Stimulated activated CD4-positive, alpha-beta T cell treated with anti-CD3 and anti-CD28 coated beads, Interleukin-1b, Interleukin-23, amount 100 ng/mL, for 4 hours (primary cell): ENCODE results near the gene ENAH.
"Not testable (repeated sequence)": the region's sequence is repeated elsewhere in the genome, so short reads cannot be mapped to it uniquely, and the experiment has no call there.

Experiments
- DNase-seq, 2 donors: peaks; one replicate each; pipeline ENCODE4 v3.0.0-alpha.2; 2020; ENCODE audit warnings: low read depth in 2 of 2

The ENAH gene

DNA sequence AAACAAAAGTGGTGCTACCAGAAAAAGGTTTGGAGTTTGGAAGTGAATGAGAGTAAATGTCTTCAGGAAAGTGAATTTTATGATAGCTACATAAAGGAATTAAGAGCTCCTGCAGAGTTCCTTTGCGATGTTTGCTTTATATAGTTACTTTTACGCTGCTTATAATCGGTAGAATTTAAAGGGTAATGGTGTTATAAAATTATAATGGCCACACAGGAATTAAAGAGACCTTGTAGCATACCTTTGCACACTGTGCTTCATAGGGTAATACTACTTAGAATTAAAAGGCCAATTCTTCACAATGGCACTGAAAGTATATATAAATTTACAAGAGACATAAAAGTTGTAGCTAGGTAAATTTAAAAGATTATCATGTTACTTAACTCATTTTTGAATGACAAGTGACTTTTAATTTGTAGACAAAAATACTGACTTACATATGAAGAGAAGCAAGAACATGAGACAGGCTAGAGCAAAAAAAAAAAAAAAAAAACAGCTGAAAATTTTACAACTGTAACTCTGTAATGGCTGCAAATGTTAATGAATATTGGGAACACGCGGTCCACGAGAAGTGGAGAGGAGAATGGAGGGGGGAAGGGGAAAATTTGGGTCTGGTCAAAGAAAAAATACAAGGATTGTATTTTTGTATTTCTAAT lies 159.2 kb downstream of the ENAH start:
- no peak for DNase-seq

DNA sequence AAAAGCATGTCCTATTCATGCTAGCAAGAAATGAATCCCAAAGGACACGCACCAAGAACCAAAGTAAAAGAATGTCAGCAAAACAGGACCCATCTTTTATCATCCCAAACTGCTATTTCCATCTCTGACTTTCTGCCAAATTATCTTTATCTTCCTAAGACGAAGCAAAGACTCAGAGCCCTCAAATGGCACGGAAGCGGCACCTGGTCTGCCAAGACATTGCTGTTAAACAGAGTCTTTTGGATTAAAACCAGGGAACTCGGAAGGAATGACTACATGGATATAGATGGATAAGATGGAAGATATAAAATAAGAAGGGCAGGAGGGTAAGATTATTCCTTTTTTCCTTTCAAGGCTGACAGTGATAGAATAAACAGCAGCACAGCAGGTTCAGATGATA lies 164.2 kb downstream of the ENAH start:
- no peak for DNase-seq

DNA sequence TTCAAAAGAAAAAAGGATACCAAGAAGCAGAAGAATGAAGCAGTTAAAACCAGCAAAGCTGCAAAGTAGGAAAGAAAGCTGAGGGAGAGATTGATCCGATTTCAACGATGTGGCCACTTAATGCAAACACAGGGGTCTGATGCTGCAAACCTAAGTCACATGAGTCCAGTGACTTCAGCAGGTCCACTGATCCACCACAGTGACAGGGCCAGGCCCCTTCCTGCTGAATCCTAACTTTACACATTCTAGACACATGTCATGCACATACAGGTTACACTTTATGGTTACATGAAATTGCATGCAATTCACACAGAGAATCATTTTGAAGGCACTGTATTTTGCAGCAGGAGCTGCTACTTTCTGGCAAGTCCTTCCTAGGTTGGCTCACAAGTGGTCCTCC lies 166.1 kb downstream of the ENAH start:
- no peak for DNase-seq

DNA sequence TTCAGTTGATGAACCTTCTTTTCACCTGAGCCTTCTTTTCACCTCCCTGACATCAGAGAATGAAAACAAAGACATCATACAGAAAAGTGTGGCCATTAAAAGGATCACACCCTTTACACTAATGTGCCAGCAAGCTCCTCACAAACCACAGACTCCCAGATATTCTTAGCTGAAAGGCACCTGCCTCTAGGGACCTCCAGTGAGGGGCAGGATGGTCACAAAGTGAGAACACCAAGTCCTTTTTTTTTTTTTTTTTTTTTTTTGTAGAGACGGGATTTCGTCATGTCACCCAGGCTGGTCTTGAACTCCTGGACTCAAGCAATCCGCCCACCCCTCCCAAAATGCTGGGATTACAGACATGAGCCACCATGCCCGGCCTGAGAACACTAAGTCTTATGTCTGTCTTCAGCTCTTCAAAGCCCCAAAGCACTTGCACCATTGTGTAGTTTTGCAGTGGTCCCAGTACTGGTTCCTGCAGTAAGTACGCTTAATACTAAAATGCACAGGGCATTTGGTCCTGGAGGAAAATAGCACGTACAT lies 166.9 kb downstream of the ENAH start:
- DNase-seq: no peak

DNA sequence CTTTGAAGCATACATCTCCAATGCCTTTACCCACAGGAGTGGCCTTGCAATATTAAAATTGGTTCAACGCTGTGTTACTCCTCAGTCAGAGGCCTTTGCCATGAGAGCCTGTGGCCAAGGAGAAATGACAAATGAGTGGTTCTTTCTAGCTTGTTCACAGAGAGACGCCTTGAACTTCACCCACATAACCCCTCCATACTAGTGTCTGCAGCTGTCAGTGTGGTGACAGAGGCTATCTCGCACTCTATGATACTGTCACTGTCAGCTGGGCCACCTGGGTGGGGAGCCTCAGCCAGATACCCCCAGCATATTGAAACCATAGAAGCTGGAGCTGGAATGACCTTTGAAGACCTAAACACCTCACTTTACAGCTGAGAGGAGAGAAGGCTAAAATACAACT lies 167.7 kb downstream of the ENAH start:
- no peak for DNase-seq

DNA sequence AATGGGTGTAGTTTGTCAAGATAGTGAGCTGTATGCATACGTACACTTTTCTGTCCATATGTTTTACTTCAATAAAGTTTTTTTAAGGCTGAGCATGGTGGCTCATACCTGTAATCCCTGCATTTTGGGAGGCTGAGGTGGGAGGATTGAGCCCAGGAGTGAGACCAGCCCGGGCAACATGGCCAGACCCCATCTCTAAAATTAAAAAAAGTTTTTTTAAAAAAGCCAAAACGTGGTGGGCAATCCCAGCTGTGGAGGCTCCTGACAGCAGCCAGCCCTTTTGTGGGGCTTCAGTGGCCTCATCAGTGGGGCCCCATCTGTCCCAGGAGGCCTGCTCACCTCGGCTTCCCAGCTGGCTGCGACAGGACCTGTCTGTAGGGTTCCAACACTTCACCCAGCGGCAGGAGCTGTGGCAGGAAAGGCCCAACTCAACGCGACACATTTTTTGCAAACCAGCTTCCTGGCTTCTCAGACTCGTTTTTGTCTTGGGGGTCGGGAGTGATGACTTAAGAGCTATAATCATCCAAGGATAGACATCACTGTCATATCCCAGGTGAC lies 168.2 kb downstream of the ENAH start:
- DNase-seq: no peak

DNA sequence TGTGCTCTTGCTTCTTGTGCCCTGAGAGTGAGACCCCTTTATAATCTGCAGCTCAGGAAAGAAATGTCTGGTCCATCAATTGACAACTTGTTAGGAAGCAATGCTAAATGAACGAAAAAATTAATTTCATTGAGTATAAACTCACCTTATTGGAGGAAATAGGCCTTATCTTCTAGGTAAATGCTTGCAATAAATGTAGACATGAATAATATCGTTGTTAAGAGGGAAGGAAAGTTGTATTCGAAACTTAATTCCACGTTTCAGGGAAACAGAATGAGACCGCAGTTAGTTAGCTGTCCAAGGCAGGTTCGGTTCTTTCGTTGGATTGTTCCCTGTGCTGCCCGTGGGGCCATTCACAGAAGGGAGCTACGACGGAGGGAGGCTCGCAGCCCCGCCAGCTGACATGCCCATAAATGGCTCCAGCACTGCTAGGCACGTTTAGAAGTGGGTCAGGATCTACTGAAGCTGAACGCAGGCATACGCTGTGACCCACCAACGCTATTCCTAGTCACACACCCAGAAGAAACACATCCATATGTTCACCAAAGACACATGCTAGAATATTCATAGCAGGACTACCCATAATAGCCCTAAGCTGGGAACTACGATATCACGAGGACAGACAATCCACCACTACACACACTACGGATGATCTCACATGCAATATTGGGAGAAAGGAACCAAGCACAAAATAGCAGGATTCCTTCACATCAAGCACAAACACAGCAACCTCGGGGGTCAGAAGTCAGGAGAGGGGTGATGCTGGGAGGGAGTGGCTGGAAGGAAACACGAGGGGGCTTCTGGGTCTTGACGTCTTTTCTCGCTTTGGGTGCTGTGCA lies 168.9 kb downstream of the ENAH start:
- no peak for DNase-seq

DNA sequence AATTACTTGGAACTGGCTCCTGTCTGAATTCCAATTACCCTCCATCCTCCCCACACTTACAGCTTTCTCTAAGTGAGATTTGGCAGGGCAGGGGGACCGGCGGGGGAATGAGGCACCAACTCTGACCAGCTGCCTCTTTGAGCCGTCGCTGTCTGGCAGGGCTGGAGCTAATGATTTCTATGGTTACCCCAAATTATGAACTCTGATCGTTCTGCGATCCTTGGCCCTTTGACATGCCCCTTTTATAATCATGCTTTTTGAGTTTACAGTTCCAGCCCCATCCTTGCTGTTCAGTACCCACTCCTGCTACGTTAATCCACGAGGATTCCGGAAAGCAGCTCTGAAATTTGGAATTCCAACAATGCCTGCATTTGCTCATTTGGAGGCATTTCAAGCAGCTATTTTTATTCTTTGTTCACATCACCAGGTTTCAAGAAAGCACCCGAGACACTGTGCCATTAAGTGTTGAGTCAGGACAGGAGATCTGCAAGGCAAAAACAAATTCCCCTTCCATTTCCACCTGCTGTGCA lies 170.4 kb downstream of the ENAH start:
- no peak for DNase-seq

DNA sequence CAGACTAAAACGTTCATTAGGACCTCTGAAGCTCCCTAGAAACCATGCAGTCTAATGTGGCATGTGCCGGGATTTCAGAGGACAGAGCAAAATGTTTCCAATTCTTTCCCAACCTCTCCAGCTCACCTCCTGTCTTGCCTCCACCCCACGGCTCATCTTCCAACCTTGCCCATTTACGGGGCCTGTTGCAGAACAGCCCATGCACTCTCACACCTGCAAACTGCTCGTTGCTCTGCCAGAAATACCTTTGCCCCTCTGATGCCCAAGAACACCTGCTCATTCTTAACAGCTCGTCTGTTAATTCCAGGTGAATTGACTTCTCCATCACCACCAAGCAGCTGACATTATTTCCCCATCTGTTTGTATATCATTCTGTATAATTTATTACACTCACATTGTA lies 171.2 kb downstream of the ENAH start:
- no peak for DNase-seq

DNA sequence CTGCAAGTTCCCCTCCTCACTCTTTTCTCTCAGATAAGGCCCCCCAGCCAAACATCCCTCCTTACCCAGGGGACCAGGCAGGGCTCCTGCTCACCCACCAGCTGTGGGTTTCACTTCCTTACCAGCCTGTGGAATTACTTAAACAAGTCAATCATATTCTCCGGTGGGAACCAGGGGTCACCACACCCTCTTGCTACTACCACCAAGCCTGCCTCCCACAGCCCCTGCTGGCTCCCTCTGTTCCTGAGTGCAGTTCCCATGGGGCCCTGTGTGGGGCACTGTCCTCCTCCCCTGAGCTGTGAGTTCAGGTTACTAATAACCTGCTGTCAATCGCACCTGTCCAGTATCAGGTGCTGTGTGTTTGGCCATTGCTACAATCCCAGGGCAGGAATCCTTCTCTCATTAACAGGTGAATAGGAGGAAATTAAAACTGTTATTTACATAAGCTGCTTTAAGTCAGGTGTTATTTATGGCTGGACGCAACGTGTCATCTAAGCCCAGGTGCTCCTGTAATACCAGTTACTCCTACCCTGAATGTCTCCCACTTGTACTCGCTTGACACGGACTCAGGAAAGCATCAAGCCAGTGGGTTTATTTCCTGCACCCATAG lies 172.0 kb downstream of the ENAH start:
- peak; percentile 24 to 37 for DNase-seq

DNA sequence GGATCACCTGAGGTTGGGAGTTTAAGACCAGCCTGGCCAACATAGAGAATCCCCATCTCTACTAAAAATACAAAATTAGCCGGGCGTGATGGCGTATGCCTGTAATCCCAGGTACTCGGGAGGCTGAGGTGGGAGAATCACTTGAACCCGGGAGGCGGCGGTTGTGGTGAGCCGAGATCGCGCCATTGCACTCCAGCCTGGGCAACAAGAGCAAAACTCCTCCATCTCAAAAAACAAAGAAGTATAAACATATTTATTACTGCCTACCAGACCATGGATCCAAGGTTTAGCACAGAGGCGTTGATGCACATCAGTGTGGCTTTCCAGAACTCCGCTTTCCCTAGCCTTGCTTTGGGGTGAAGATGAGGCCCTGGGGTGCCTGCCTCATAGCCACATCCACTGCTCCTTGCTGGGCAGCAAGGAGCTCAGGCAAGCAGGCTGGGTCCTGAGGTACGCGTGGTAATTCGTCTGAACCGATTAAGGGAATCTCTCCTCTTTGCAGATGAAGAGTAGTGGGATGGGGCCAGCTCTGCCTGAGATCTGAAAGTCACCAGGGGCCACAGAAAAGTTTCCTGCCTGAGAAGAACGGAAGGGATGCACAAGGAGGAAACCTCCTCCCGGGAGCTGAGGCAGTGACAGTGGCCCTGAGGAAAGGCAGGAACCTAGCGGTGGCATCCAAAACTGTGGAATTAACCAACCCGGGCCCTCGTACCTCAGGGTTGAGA lies 172.8 kb downstream of the ENAH start:
- no peak for DNase-seq

DNA sequence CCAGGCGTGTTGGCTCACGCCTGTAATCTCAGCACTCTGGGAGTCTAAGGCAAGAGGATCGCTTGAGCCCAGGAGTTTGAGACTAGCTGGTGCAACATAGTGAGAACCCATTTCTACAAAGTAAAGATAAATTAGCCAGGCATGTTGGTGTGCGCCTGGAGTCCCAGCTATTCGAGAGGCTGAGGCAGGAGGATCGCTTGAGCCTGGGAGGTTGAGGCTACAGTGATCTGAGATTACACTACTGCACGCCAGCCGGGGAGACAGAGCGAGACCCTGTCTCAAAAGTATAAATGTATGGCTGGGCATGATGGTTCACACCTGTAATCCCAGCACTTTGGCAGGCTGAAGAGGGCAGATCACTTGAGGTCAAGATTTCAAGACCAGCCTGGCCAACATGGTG lies 173.6 kb downstream of the ENAH start:
- DNase-seq: no peak

DNA sequence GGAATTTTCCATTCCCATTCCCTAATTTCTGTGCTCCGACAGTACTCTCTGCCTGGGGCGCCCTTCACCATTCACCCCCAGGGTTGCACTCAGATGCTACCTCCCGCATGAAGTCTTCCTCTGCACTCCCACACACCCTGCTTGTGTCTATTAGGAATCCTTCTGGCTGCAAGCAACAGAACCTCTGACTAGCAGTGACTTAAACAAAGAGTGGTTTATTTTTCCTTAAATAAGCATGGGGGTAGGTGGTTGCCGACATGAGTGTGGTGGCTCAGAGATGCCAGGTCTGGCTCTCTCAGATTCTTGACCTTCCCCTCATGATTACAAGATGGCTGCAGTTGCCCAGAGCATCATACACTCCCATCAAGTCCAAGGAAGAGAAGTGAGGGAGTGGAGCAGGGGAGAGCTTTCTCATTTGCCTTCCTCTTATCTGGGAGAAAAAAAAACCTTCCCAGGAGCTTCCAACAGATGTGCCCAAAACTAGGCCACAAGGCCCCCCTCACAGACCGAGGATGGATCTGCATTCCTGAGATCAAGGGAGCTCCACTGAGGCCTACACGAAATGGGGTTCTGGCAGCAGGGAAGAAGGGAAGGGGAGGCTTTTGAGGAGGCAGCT lies 175.5 kb downstream of the ENAH start:
- no peak for DNase-seq

DNA sequence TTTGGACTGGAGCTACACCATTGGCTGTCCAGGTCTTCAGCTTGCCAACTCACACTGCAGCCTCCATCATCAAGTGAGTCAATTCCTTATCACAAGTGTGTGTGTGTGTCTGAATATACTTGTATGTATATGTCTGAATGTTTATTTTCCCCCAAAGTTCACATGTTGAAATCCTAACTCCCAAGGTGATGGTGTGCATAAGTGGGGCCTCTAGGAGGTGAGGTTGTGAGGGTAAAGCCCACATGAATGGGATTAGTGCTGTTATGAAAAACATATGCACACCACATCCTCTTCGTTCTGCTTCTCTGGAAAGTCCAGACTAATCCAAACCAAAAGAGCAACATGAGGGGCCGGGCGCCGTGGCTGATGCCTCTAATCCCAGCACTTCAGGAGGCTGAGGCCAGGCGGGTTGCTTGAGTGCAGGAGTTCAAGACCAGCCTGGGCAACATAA lies 176.4 kb downstream of the ENAH start:
- no peak for DNase-seq

DNA sequence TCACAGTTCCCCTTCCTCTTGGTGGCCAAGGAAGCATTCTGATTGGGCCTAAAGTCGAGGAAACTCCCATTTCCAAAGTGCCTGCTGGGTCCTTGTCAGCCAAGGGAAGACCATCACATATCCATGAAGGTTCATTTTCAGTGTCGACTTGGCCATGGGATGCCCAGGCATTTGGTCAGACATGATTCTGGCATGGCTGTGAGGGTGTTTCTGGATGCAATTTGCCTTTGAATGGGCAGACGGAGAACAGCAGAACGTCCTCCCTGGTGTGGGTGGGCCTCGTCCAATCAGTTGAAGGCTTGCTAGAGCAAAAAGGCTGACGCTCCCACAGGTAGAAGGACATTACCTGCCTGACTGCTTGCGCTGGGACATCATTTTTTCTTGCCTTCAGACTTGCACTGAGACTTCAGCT lies 176.8 kb downstream of the ENAH start:
- no peak for DNase-seq

DNA sequence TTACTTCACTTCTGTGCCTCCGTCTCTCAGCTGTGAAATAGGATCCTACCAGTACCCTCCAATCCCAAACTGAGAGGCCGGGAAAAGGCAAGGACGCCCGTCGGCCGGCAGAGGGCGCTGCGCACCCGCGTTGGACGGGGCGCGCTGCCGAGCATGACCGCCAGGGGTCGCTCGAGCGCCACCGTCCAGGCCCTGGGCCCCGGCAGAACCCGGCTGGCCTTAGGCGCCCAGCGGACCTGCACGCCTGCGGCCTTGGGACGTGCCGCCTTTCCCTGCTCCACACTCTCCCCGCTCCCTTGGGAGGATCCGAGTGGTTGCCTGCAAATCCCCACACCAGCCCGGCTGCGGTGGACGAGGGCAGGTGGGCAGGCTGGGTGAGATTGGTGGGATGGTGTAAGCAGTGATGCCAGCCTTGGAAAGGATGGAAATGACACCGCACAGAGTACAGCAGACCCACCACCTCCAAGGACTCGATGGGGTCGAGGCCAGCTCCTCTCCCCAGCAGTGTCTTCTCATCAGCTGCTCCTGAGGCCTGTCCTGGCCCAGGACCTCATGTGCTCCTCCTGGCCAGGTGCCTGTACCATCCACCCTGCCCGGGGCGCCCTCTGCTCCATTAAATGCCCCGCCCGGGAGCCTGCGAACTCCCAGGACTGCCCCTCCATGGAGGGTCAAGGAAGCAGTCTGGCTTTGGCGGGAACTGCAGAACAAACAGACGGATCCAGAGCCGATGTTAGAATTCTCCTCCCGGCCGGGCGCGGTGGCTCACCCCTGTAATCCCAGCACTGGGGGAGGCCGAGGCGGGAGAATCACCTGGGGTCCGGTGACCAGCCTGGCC lies 177.7 kb downstream of the ENAH start:
- DNase-seq: peak; percentile 51 to 62

DNA sequence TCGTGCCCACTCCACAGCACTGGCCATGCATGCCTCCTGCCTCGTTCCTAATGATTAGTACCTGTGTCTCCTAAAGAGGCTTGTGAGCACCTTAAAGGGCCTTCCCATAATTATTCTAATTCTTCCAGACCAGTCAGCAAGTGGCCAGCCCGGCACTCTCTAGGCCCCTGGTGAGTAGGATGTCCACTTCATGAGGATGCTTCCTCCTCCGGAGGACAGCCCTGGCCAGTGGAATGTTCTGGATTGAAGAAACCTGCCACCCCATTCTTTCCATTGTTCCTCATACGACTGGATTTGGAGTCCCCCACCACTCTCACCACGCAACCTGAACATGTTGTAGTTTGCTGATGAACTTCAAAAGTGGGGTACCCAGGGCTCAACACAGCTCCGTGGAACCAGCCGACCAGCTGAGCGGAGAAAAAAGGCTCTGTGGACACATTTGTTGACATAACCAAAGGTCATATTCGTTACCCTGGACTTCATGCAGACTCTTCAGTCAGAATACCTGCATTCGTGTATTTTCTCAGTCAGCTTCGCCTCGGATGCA lies 178.4 kb downstream of the ENAH start:
- no peak for DNase-seq

DNA sequence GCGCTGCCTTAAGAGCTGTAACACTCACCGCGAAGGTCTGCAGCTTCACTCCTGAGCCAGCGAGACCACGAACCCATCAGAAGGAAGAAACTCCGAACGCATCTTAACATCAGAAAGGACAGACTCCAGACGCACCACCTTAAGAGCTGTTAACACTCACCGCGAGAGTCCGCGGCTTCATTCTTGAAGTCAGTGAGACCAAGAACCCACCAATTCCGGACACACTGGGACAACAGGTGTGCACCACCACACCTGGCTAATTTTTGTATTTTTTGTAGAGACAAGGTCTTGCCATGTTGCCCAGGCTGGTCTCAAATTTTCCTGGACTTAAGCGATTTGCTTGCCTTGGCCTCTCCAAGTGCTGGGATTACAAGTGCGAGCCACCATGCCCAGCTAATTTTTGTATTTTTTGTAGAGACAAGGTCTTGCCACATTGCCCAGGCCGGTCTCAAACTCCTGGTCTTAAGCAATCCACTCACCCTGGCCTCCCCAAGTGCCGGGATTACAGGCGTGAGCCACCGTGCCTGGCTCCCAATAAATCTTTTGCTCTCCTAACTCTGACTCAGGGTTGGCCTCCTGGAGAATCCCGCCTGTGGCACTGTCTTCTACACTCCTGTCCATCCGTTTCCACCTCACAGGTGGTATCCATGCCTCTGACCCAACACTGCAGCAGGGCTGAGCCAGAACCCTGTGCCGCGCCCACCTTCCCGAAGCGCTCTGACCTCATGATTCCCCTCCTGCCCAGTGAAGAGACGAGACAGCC lies 179.1 kb downstream of the ENAH start:
- not testable (repeated sequence) for DNase-seq

DNA sequence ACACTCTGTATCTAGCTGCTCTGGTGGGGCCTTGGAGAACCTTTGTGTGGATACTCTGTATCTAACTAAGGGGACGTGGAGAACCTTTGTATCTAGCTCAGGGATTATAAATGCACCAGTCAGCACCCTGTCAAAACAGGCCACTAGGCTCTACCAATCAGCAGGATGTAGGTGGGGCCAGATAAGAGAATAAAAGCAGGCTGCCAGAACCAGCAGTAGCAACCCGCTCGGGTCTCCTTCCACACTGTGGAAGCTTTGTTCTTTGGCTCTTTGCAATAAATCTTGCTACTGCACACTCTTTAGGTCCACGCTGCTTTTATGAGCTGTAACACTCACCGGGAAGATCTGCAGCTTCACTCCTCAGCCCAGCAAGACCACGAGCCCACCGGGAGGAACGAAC lies 179.7 kb downstream of the ENAH start:
- DNase-seq: not testable (repeated sequence)
